Amniotic epithelial cell (primary cell): ENCODE measurements around the gene PARVB.

Experiments
- DNase-seq: peaks from one replicate; pipeline ENCODE4 v3.0.0-alpha.2; 2010; ENCODE audit warnings: low read depth

PARVB gene

GRCh38 chr22:44185237-44186120 is 161.4 kb downstream of the PARVB start:
- no peak for DNase-seq

- no peak for DNase-seq
Observed at GRCh38 chr22:44186121-44186510, 162.0 kb downstream of the PARVB start.

GRCh38 chr22:44186737-44187136 is 162.6 kb downstream of the PARVB start:
- DNase-seq: no peak

GRCh38 chr22:44187652-44188230 is 163.6 kb downstream of the PARVB start:
- no peak for DNase-seq

- DNase-seq: no peak
Observed at GRCh38 chr22:44188316-44188715, 164.2 kb downstream of the PARVB start.

- DNase-seq: no peak
Observed at GRCh38 chr22:44188986-44189630, 165.0 kb downstream of the PARVB start.

- no peak for DNase-seq
Observed at GRCh38 chr22:44190381-44190976, 166.4 kb downstream of the PARVB start.

GRCh38 chr22:44191036-44191454 is 166.9 kb downstream of the PARVB start:
- DNase-seq: no peak

- no peak for DNase-seq
Observed at GRCh38 chr22:44192098-44192815, 168.2 kb downstream of the PARVB start.

GRCh38 chr22:44192816-44193534 is 168.9 kb downstream of the PARVB start:
- DNase-seq: no peak

GRCh38 chr22:44193535-44193891 is 169.4 kb downstream of the PARVB start:
- peak; percentile 18 for DNase-seq

GRCh38 chr22:44194569-44194968 is 170.5 kb downstream of the PARVB start:
- DNase-seq: no peak

- no peak for DNase-seq
Observed at GRCh38 chr22:44195189-44195871, 171.2 kb downstream of the PARVB start.

GRCh38 chr22:44196241-44196640 is 172.1 kb downstream of the PARVB start:
- DNase-seq: no peak

GRCh38 chr22:44196731-44197131 is 172.6 kb downstream of the PARVB start:
- DNase-seq: no peak

- DNase-seq: no peak
Observed at GRCh38 chr22:44197271-44197670, 173.2 kb downstream of the PARVB start.

- no peak for DNase-seq
Observed at GRCh38 chr22:44199164-44199563, 175.1 kb downstream of the PARVB start.

GRCh38 chr22:44199866-44200265 is 175.8 kb downstream of the PARVB start:
- no peak for DNase-seq

- no peak for DNase-seq
Observed at GRCh38 chr22:44200451-44200850, 176.3 kb downstream of the PARVB start.

- no peak for DNase-seq
Observed at GRCh38 chr22:44200855-44201550, 176.9 kb downstream of the PARVB start.
